ENCODE measurements around the gene EPHA3.

Gene EPHA3

DNA sequence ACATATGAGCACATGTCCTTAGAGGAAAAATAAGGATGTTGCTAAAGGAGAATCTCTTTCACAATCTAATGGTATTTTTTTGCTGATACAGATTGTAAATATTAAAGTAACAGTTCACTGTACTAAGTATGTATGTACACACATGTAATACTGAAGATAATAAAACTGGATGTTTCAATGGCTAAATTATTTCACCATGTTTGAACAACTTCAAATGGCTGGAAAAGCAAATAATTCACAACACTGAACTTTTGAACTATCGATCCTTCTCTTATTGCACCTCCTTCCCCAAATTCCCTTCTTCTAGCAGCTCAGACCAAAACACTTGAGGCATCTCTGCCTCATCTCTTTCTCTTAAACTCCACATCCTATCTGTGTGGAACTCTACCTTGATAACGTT, 149.5 kb downstream of the EPHA3 start:
- TF ChIP-seq, protein P1, sequence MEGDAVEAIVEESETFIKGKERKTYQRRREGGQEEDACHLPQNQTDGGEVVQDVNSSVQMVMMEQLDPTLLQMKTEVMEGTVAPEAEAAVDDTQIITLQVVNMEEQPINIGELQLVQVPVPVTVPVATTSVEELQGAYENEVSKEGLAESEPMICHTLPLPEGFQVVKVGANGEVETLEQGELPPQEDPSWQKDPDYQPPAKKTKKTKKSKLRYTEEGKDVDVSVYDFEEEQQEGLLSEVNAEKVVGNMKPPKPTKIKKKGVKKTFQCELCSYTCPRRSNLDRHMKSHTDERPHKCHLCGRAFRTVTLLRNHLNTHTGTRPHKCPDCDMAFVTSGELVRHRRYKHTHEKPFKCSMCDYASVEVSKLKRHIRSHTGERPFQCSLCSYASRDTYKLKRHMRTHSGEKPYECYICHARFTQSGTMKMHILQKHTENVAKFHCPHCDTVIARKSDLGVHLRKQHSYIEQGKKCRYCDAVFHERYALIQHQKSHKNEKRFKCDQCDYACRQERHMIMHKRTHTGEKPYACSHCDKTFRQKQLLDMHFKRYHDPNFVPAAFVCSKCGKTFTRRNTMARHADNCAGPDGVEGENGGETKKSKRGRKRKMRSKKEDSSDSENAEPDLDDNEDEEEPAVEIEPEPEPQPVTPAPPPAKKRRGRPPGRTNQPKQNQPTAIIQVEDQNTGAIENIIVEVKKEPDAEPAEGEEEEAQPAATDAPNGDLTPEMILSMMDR (IDR thresholded peaks at IDR 0.05; ENCODE audit: insufficient read depth, low read length, poor library complexity, severe bottlenecking), result no peak
- DNase-seq (ENCODE audit: extremely low read depth, insufficient read length), result no peak
- Histone ChIP-seq H3K4me3 (replicated peaks; ENCODE audit: low read depth, low read length) (no peak overlapping the region), H3K36me3 (ENCODE audit: control insufficient read depth, insufficient read depth, low read length) (no peaks in the 10 kb centered on the region), H3K27me3 (replicated peaks; ENCODE audit: control insufficient read depth, insufficient read depth, low read length) (no peaks in the 10 kb centered on the region)

DNA sequence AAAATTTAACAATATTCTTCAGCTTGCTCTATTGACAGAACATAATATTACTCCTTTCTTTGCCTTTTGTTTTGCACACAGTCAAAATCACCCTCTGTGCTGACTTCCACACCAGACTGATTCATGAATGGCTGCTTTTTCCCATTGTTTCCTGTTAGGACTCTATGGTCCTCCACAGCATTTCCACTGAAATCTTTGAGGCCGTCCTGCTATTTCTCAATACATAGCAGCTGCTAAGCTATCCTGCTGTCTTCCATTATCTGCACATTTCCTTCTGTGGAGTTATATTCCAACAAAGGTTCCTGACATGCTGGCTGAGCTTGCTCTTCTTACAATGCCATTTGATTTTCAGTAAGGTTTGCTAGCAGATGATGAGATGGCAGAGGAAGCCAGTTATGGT, 153.3 kb downstream of the EPHA3 start:
- TF ChIP-seq, protein P1 (IDR thresholded peaks at IDR 0.05; ENCODE audit: insufficient read depth, low read length, poor library complexity, severe bottlenecking), result no peak
- Histone ChIP-seq H3K36me3 (ENCODE audit: control insufficient read depth, insufficient read depth, low read length) (no peaks in the 10 kb centered on the region), H3K4me3 (replicated peaks; ENCODE audit: low read depth, low read length) (no peak overlapping the region), H3K27me3 (replicated peaks; ENCODE audit: control insufficient read depth, insufficient read depth, low read length) (no peaks in the 10 kb centered on the region)
- no peak for DNase-seq (ENCODE audit: extremely low read depth, insufficient read length)

DNA sequence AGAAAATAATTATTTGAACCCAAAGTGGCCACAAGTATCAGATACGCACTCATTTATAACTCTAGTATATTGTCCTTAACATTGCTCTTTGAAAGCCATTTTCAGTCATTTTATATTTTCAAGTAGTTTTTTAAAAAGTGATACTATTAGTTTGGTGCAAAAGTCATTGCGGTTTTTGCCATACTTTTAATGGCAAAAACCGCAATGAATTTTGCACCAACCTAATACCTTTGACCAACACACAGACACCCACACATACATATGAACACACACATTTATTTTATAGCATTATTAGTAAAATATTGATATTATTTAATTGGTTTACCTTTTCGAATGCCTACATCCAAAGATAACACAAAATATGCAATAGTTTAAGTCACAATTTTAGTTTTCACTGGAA, 154.3 kb downstream of the EPHA3 start:
- Histone ChIP-seq H3K27me3 (replicated peaks; ENCODE audit: control insufficient read depth, insufficient read depth, low read length) (no peaks in the 10 kb centered on the region), H3K36me3 (ENCODE audit: control insufficient read depth, insufficient read depth, low read length) (no peaks in the 10 kb centered on the region), H3K4me3 (replicated peaks; ENCODE audit: low read depth, low read length) (no peak overlapping the region)
- TF ChIP-seq, protein P1 (IDR thresholded peaks at IDR 0.05; ENCODE audit: insufficient read depth, low read length, poor library complexity, severe bottlenecking), result no peak
- DNase-seq (ENCODE audit: extremely low read depth, insufficient read length), result no peak

DNA sequence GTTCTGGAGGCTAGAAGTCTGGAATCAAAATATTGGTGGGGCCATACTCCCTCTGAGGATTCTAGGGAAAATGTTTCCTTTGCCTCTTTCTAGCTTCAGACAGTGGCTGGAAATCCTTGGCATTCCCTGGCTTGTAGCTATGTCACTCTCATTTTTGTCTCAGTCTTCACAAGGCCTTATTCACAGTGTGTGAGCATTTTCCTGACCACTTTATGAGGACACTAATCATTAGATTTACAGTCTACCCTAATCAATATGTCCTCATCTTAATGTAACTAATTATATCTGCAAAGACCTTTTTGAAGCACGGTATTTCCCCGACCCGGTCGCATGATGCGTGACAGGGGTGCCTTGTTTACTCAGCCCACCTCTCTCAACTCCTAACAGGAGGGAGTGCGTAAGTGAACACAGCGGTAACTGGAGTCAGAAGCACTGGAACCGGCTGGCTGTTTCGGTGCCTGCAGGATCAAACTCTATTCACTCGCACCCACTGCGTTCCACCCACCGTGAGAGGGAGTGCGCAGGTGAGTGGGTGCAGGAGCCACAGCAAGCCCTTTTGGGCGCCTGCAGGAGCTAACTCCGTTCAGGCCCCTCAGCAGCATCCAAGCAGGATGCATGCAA, 155.0 kb downstream of the EPHA3 start:
- DNase-seq (ENCODE audit: extremely low read depth, insufficient read length), result no peak
- Histone ChIP-seq H3K4me3 (replicated peaks; ENCODE audit: low read depth, low read length) (no peak overlapping the region), H3K36me3 (ENCODE audit: control insufficient read depth, insufficient read depth, low read length) (no peaks in the 10 kb centered on the region), H3K27me3 (replicated peaks; ENCODE audit: control insufficient read depth, insufficient read depth, low read length) (no peaks in the 10 kb centered on the region)
- TF ChIP-seq, protein P1 (IDR thresholded peaks at IDR 0.05; ENCODE audit: insufficient read depth, low read length, poor library complexity, severe bottlenecking), result no peak

DNA sequence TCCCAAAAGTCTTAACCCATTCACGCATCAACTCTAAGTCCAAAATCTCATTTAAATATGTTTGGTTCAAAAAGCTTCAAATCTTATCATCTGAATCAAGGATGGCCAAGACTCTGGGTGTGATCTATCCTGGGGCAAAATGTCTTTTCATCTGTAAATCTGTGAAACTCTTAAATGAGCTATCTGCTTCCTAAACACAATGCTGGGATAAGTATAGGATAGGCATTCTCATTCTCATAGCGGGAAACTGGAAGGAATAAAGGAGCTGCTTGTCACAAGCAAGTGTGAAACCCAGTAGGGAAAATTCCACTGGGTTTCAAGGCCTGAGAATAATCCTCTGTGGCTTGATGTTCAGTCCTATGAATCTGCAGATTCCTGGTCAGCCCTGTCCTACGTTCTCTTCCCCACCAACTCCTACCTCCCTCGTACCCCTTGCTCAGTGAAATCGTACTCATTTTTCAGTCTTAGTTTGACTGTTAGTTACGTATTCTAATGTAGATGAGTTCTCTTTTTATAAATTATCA, 156.7 kb downstream of the EPHA3 start:
- no peak for DNase-seq (ENCODE audit: extremely low read depth, insufficient read length)
- TF ChIP-seq, protein P1 (IDR thresholded peaks at IDR 0.05; ENCODE audit: insufficient read depth, low read length, poor library complexity, severe bottlenecking), result no peak
- Histone ChIP-seq H3K4me3 (replicated peaks; ENCODE audit: low read depth, low read length) (no peak overlapping the region), H3K27me3 (replicated peaks; ENCODE audit: control insufficient read depth, insufficient read depth, low read length) (no peaks in the 10 kb centered on the region), H3K36me3 (ENCODE audit: control insufficient read depth, insufficient read depth, low read length) (no peaks in the 10 kb centered on the region)

DNA sequence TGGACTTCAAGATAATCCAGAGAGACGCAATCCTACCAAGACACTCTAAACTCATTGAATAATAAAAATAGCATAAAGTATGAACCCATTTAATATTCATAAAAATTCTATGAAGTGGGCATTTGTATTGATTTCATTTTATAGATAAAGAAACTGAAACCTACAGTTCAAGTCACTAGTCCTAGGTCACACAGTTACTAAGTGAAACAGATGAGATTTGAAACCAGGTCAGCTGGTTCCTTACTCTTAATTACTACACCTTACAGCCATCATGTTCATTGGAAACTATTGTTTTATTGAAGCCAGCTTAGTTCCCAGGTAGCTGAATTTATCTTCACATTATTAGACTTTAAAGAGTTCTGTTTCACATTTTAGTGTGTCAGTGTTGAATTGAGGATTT, 158.7 kb downstream of the EPHA3 start:
- TF ChIP-seq, protein P1 (IDR thresholded peaks at IDR 0.05; ENCODE audit: insufficient read depth, low read length, poor library complexity, severe bottlenecking), result no peak
- no peak for DNase-seq (ENCODE audit: extremely low read depth, insufficient read length)

More for the DNA sequence above, 158.7 kb downstream of the EPHA3 start:
- H3K36me3 ChIP-seq (ENCODE audit: control insufficient read depth, insufficient read depth, low read length), result no peaks in the 10 kb centered on the region
- H3K4me3 ChIP-seq (replicated peaks; ENCODE audit: low read depth, low read length), result no peak overlapping the region
- H3K27me3 ChIP-seq (replicated peaks; ENCODE audit: control insufficient read depth, insufficient read depth, low read length), result no peaks in the 10 kb centered on the region
